ENCODE results near the gene LYZL1. TPM values are rescaled to one million over a fixed set of nuclear protein-coding genes. Genes with fewer than 3 reads are reported as not detected.

Gene LYZL1
- total and polyA plus RNA-seq, 2 donors (not counting 1 experiment from before 2014, with no cell fraction given), result not detected

DNA sequence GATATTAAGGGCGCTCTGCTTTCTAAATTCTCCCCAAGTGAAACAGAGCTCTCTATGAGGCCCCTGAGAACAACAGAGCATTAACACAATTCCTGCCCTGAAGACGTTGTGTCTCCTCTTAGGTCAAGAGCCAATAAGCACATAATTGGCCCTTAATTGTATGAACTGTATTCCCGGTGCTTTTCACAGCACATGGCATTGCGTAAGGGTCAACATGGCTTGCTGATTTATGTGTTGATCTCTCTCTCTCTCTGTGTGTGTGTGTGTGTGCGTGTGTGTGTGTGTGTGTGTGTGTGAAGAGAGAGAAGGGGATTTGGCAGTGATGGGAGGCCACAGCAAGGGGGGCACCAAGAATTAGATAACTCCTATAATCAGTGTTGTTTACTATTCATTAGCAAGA lies 40.5 kb downstream of the LYZL1 start:
- H3K27me3 Mint-ChIP-seq, result peaks cover 7% of the 10 kb centered on the region
- WGBS (ENCODE audit: insufficient coverage), result no CpG with 5 or more reads among the region's 5 CpGs
- intact Hi-C loops (cut with micrococcal nuclease), result no loop called here
- no peaks in the 10 kb centered on the region for H3K4me1 ChIP-seq (ENCODE audit: control insufficient read depth in 2 of 2, insufficient read depth in 2 of 2, low read length in 2 of 2)
- peaks cover 0 to 2% (median 0%) of the 10 kb centered on the region in 4 experiments for H3K27me3 ChIP-seq (replicated peaks in 1 of 4; ENCODE audit: control extremely low read depth in 1 of 4, control insufficient read depth in 3 of 4, insufficient read depth in 4 of 4, low read length in 3 of 4)
- no peak overlapping the region for H3K27ac Mint-ChIP-seq
- H3K27ac ChIP-seq (ENCODE audit: low read length in 2 of 2), result no peak overlapping the region
- H3K79me2 ChIP-seq (ENCODE audit: control insufficient read depth, insufficient read depth, low read length), result no peaks in the 10 kb centered on the region
- no peaks in the 10 kb centered on the region for H3K9me3 ChIP-seq (ENCODE audit: control extremely low read depth in 1 of 3, control insufficient read depth in 2 of 3, insufficient read depth in 1 of 3, low read length in 2 of 3)
- no peak overlapping the region for H3K9ac ChIP-seq (ENCODE audit: low read length)
- ChIA-PET CTCF (no interaction called here), POLR2A (no interaction called here)
- no peaks in the 10 kb centered on the region for H3K4me1 Mint-ChIP-seq
- H3K4me3 ChIP-seq (ENCODE audit: control extremely low read depth in 1 of 5, extremely low read depth in 1 of 5, insufficient read depth in 1 of 5, low read depth in 2 of 5, low read length in 4 of 5), result no peak overlapping the region
- no peaks in the 10 kb centered on the region for H3K9me3 Mint-ChIP-seq (ENCODE audit: insufficient read depth)
- H3K4me3 Mint-ChIP-seq, result no peak overlapping the region
- H4K20me1 ChIP-seq (ENCODE audit: control insufficient read depth, insufficient read depth, low read length, poor library complexity, severe bottlenecking), result no peaks in the 10 kb centered on the region
- DNase-seq (no peak), ATAC-seq (ENCODE audit: low read depth) (no peak)
- TF ChIP-seq EZH2 (IDR thresholded peaks at IDR 0.05; ENCODE audit: borderline replicate concordance, insufficient read depth, low read depth, low read length, poor library complexity, severe bottlenecking), result no peak
- TF ChIP-seq, protein P1, sequence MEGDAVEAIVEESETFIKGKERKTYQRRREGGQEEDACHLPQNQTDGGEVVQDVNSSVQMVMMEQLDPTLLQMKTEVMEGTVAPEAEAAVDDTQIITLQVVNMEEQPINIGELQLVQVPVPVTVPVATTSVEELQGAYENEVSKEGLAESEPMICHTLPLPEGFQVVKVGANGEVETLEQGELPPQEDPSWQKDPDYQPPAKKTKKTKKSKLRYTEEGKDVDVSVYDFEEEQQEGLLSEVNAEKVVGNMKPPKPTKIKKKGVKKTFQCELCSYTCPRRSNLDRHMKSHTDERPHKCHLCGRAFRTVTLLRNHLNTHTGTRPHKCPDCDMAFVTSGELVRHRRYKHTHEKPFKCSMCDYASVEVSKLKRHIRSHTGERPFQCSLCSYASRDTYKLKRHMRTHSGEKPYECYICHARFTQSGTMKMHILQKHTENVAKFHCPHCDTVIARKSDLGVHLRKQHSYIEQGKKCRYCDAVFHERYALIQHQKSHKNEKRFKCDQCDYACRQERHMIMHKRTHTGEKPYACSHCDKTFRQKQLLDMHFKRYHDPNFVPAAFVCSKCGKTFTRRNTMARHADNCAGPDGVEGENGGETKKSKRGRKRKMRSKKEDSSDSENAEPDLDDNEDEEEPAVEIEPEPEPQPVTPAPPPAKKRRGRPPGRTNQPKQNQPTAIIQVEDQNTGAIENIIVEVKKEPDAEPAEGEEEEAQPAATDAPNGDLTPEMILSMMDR (IDR thresholded peaks at IDR 0.05), result no peak
- no peak overlapping the region for H3K4me2 ChIP-seq (replicated peaks; ENCODE audit: low read depth, low read length, poor library complexity, severe bottlenecking)
- H3K36me3 ChIP-seq (replicated peaks in 1 of 2; ENCODE audit: control extremely low read depth in 1 of 2, control insufficient read depth in 1 of 2, extremely low read depth in 1 of 2, insufficient read depth in 2 of 2, low read length in 1 of 2), result no peaks in the 10 kb centered on the region
- H2AFZ ChIP-seq (ENCODE audit: insufficient read depth, low read depth, low read length, poor library complexity, severe bottlenecking), result no peak overlapping the region

DNA sequence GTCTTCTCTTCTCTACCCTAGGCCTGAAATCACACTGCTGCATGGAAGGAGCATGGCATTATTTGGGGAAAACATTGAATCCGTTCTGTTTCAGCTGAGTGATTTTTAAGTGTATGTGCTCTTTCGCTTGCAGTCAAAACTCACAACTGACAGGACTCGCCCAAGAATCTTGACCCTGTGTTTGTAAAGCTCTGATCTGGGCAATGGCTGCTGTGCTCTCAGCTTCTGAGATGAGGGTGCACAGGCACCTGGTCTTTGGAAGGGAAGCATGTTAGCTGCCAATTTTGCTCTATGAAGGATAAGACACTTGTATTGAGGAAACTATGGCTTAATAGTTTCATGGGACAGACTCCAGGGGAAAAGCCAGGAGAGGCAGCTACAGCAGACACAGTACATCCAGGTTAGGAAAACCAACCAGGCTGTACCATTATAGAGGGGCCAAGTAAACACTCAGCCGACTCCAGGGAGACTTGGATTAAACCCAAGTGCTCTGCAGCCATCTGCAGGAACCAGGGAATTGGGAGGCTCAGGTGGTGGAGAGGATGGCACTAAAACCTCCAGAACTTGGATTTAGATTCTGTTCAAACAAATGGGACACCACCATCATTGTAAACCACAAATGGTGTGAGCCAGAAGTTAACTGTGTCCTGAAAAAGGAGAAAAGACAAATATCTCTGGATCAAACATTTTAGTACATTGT lies 43.3 kb downstream of the LYZL1 start:
- Mint-ChIP-seq H3K27me3 (peaks cover 7% of the 10 kb centered on the region), H3K9me3 (ENCODE audit: insufficient read depth) (no peaks in the 10 kb centered on the region), H3K4me1 (no peaks in the 10 kb centered on the region), H3K27ac (no peak overlapping the region), H3K4me3 (no peak overlapping the region)
- 90% methylated on average over 3 of the region's 4 CpGs for WGBS (ENCODE audit: insufficient coverage)
- Histone ChIP-seq H3K9me3 (ENCODE audit: control extremely low read depth in 1 of 3, control insufficient read depth in 2 of 3, insufficient read depth in 1 of 3, low read length in 2 of 3) (peaks cover 0 to 7% (median 0%) of the 10 kb centered on the region in 3 donors), H3K4me1 (ENCODE audit: control insufficient read depth in 2 of 2, insufficient read depth in 2 of 2, low read length in 2 of 2) (no peaks in the 10 kb centered on the region), H3K9ac (ENCODE audit: low read length) (no peak overlapping the region), H3K4me2 (replicated peaks; ENCODE audit: low read depth, low read length, poor library complexity, severe bottlenecking) (no peak overlapping the region), H4K20me1 (ENCODE audit: control insufficient read depth, insufficient read depth, low read length, poor library complexity, severe bottlenecking) (no peaks in the 10 kb centered on the region), H3K79me2 (ENCODE audit: control insufficient read depth, insufficient read depth, low read length) (no peaks in the 10 kb centered on the region), H2AFZ (ENCODE audit: insufficient read depth, low read depth, low read length, poor library complexity, severe bottlenecking) (no peak overlapping the region), H3K36me3 (replicated peaks in 1 of 2; ENCODE audit: control extremely low read depth in 1 of 2, control insufficient read depth in 1 of 2, extremely low read depth in 1 of 2, insufficient read depth in 2 of 2, low read length in 1 of 2) (no peaks in the 10 kb centered on the region), H3K27me3 (replicated peaks in 1 of 4; ENCODE audit: control extremely low read depth in 1 of 4, control insufficient read depth in 3 of 4, insufficient read depth in 4 of 4, low read length in 3 of 4) (peaks cover 0 to 2% (median 0%) of the 10 kb centered on the region in 4 experiments), H3K4me3 (ENCODE audit: control extremely low read depth in 1 of 5, extremely low read depth in 1 of 5, insufficient read depth in 1 of 5, low read depth in 2 of 5, low read length in 4 of 5) (no peak overlapping the region), H3K27ac (ENCODE audit: low read length in 2 of 2) (no peak overlapping the region)
- ChIA-PET CTCF (no interaction called here), POLR2A (no interaction called here)
- ATAC-seq (ENCODE audit: low read depth) (no peak), DNase-seq (no peak)
- intact Hi-C loops (cut with micrococcal nuclease), result no loop called here
- TF ChIP-seq, protein P1 (IDR thresholded peaks at IDR 0.05), result no peak
- no peak for TF ChIP-seq EZH2 (IDR thresholded peaks at IDR 0.05; ENCODE audit: borderline replicate concordance, insufficient read depth, low read depth, low read length, poor library complexity, severe bottlenecking)

Data from B cell (primary cell).